HEK293 (cell line): ENCODE results near the gene PLEKHS1.

Experiments
- CTCF ChIA-PET: fragments of 350-600 bp; formaldehyde crosslinking; extraction: SDS; loops from one replicate; lab custom pipeline; 2021; ENCODE audit warnings: antibody characterized with exemption; lab: Yijun Ruan, JAX
- POLR2A ChIA-PET: fragments of 300-600 bp; formaldehyde crosslinking; extraction: SDS; loops from one replicate; lab custom pipeline; 2020; ENCODE audit warnings: antibody characterized with exemption, inconsistent platforms; lab: Yijun Ruan, JAX
- H3K27ac ChIP-seq: fragments of 200-500 bp; sonication (Bioruptor generic); 2 replicates; pipeline ENCODE4 v1.5.1; 2014; ENCODE audit warnings: low read depth, low read length, control low read depth, inconsistent platforms; ENCODE audit errors: extremely low read depth
- H3K36me3 ChIP-seq, 2 experiments: fragments of 200-500 bp in 1 of 2; sonication (Bioruptor generic) in 1 of 2; 1 replicate in 1 of 2; 2 replicates in 1 of 2; pipeline ENCODE4 v1.5.1; 2014 to 2017; ENCODE audit warnings: inconsistent platforms in 2 of 2, low read length in 2 of 2; ENCODE audit not compliant: control insufficient read depth in 2 of 2, insufficient read depth in 1 of 2
- H3K4me1 ChIP-seq: fragments of 200-500 bp; sonication (Bioruptor generic); 2 replicates; pipeline ENCODE4 v1.5.1; 2014; ENCODE audit warnings: mild to moderate bottlenecking, low read length, inconsistent platforms; ENCODE audit not compliant: control insufficient read depth, insufficient read depth
- H3K4me3 ChIP-seq: 2 replicates; pipeline ENCODE4 v1.5.1; 2011; ENCODE audit warnings: low read depth, mild to moderate bottlenecking, control low read depth, low read length, moderate library complexity
- H3K9me3 ChIP-seq: fragments of 200-500 bp; sonication (Bioruptor generic); 2 replicates; pipeline ENCODE4 v1.5.1; 2014; ENCODE audit warnings: low read depth, low read length, inconsistent platforms; ENCODE audit not compliant: control insufficient read depth, insufficient read depth
- BCL11A ChIP-seq: fragments of 450-650 bp; formaldehyde crosslinking; IDR thresholded peaks from 2 replicates; pipeline ENCODE4 v1.5.1; 2016; ENCODE audit warnings: low read depth, missing biosample characterization, missing genetic modification characterization
- FEZF1 ChIP-seq: fragments of 450-650 bp; formaldehyde crosslinking; IDR thresholded peaks from 2 replicates; pipeline ENCODE4 v1.5.1; 2016; ENCODE audit warnings: missing biosample characterization, missing genetic modification characterization
- GFI1B ChIP-seq: fragments of 450-650 bp; formaldehyde crosslinking; IDR thresholded peaks from 2 replicates; pipeline ENCODE4 v1.5.1; 2016; ENCODE audit warnings: missing biosample characterization, missing genetic modification characterization
- GLI4 ChIP-seq: fragments of 450-650 bp; formaldehyde crosslinking; IDR thresholded peaks from 2 replicates; pipeline ENCODE4 v1.5.1; 2016; ENCODE audit warnings: missing biosample characterization, missing genetic modification characterization
- GLIS1 ChIP-seq: fragments of 450-650 bp; formaldehyde crosslinking; IDR thresholded peaks from 2 replicates; pipeline ENCODE4 v1.5.1; 2016; ENCODE audit warnings: missing biosample characterization, missing genetic modification characterization
- IKZF3 ChIP-seq: fragments of 450-650 bp; IDR thresholded peaks from 2 replicates; pipeline ENCODE4 v1.5.0; 2018; ENCODE audit warnings: missing biosample characterization, mild to moderate bottlenecking, missing genetic modification characterization, moderate library complexity
- KLF16 ChIP-seq: fragments of 450-650 bp; formaldehyde crosslinking; IDR thresholded peaks from 2 replicates; pipeline ENCODE4 v1.5.1; 2017; ENCODE audit warnings: missing biosample characterization, missing genetic modification characterization
- MEIS1 ChIP-seq: sonication (generic); formaldehyde crosslinking; IDR thresholded peaks from 2 replicates; pipeline ENCODE4 v1.8.1; 2022; ENCODE audit warnings: missing genetic modification reagents, mild to moderate bottlenecking, borderline replicate concordance
- SP7 ChIP-seq: fragments of 450-650 bp; formaldehyde crosslinking; IDR thresholded peaks from 2 replicates; pipeline ENCODE4 v1.5.1; 2016; ENCODE audit warnings: missing biosample characterization, missing genetic modification characterization
- ZBTB48 ChIP-seq: fragments of 450-650 bp; formaldehyde crosslinking; IDR thresholded peaks from 2 replicates; pipeline ENCODE4 v1.5.1; 2016; ENCODE audit warnings: missing biosample characterization, missing genetic modification characterization
- ZBTB8A ChIP-seq: fragments of 450-650 bp; formaldehyde crosslinking; IDR thresholded peaks from 2 replicates; pipeline ENCODE4 v1.5.1; 2016; ENCODE audit warnings: missing biosample characterization, missing genetic modification characterization
- ZNF138 ChIP-seq: fragments of 450-650 bp; formaldehyde crosslinking; IDR thresholded peaks from 2 replicates; pipeline ENCODE4 v1.5.1; 2016; ENCODE audit warnings: missing biosample characterization, missing genetic modification characterization, borderline replicate concordance
- ZNF140 ChIP-seq: fragments of 450-650 bp; formaldehyde crosslinking; IDR thresholded peaks from 2 replicates; pipeline ENCODE4 v1.5.1; 2016; ENCODE audit warnings: missing biosample characterization, missing genetic modification characterization
- ZNF174 ChIP-seq: fragments of 450-650 bp; formaldehyde crosslinking; IDR thresholded peaks from 2 replicates; pipeline ENCODE4 v1.5.0; 2017; ENCODE audit warnings: missing biosample characterization, mild to moderate bottlenecking, missing genetic modification characterization
- ZNF202 ChIP-seq: fragments of 450-650 bp; formaldehyde crosslinking; IDR thresholded peaks from 2 replicates; pipeline ENCODE4 v1.5.1; 2016; ENCODE audit warnings: missing biosample characterization, missing genetic modification characterization, borderline replicate concordance
- ZNF214 ChIP-seq: fragments of 450-650 bp; formaldehyde crosslinking; IDR thresholded peaks from 2 replicates; pipeline ENCODE4 v1.5.1; 2017; ENCODE audit warnings: missing biosample characterization, mild to moderate bottlenecking, missing genetic modification characterization, borderline replicate concordance
- ZNF561 ChIP-seq: fragments of 450-650 bp; IDR thresholded peaks from 2 replicates; pipeline ENCODE4 v1.5.1; 2018; ENCODE audit warnings: missing biosample characterization, missing genetic modification characterization, borderline replicate concordance
- ZNF768 ChIP-seq: fragments of 450-650 bp; formaldehyde crosslinking; IDR thresholded peaks from 2 replicates; pipeline ENCODE4 v1.5.1; 2018; ENCODE audit warnings: missing biosample characterization, mild to moderate bottlenecking, missing genetic modification characterization
- ZNF837 ChIP-seq: fragments of 450-650 bp; formaldehyde crosslinking; IDR thresholded peaks from 2 replicates; pipeline ENCODE4 v1.5.1; 2016; ENCODE audit warnings: missing biosample characterization, missing genetic modification characterization
- TF ChIP-seq, protein P1 (sequence below): fragments of 450-650 bp; formaldehyde crosslinking; IDR thresholded peaks from 2 replicates; pipeline ENCODE4 v1.5.1; 2017; ENCODE audit warnings: missing biosample characterization, missing genetic modification characterization
- TF ChIP-seq, protein P2 (sequence below): fragments of 450-650 bp; formaldehyde crosslinking; IDR thresholded peaks from 2 replicates; pipeline ENCODE4; 2016; ENCODE audit warnings: missing biosample characterization, missing genetic modification characterization
- TF ChIP-seq, protein P3 (sequence below): fragments of 450-650 bp; formaldehyde crosslinking; IDR thresholded peaks from 2 replicates; pipeline ENCODE4 v1.5.1; 2017; ENCODE audit warnings: missing biosample characterization, missing genetic modification characterization
- TF ChIP-seq, protein P4 (sequence below): fragments of 450-650 bp; formaldehyde crosslinking; IDR thresholded peaks from 2 replicates; pipeline ENCODE4 v1.5.1; 2016; ENCODE audit warnings: missing biosample characterization, missing genetic modification characterization
- TF ChIP-seq, protein P5 (sequence below): fragments of 450-650 bp; formaldehyde crosslinking; IDR thresholded peaks from 2 replicates; pipeline ENCODE4 v1.5.1; 2016; ENCODE audit warnings: missing biosample characterization, missing genetic modification characterization
- TF ChIP-seq, protein P6 (sequence below): fragments of 450-650 bp; formaldehyde crosslinking; IDR thresholded peaks from 2 replicates; pipeline ENCODE4 v1.5.1; 2016; ENCODE audit warnings: missing biosample characterization, missing genetic modification characterization

The PLEKHS1 gene

DNA sequence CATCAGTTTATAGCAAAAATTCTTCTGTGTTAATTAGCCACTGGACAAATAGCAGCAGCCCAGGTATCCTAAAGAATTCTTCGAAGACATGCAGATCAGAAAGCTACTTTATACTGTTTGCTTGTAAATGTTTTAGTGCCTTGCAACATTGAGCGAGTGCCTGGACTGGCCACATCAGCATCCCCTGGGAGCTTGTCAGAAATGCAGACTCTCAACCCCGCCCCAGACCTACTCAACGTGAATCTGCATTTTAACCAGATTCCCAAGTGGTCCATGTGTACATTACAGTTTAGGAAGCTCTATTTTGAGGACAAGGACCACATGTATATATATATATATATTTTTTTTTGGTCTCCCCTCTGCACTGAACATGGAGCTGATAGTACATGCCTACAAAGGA, 18.5 kb upstream of the PLEKHS1 start:
- TF ChIP-seq BCL11A (tag by site-specific recombination), result no peak
- TF ChIP-seq, protein P1, sequence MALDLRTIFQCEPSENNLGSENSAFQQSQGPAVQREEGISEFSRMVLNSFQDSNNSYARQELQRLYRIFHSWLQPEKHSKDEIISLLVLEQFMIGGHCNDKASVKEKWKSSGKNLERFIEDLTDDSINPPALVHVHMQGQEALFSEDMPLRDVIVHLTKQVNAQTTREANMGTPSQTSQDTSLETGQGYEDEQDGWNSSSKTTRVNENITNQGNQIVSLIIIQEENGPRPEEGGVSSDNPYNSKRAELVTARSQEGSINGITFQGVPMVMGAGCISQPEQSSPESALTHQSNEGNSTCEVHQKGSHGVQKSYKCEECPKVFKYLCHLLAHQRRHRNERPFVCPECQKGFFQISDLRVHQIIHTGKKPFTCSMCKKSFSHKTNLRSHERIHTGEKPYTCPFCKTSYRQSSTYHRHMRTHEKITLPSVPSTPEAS (tag by site-specific recombination), result no peak
- TF ChIP-seq ZNF768 (tag by site-specific recombination), result no peak
- no peak for TF ChIP-seq IKZF3
- TF ChIP-seq ZBTB8A (tag by site-specific recombination), result no peak
- no peak for TF ChIP-seq ZNF202 (tag by site-specific recombination)
- Histone ChIP-seq H3K4me1 (no peaks in the 10 kb centered on the region), H3K9me3 (no peaks in the 10 kb centered on the region), H3K36me3 (peaks cover 3 to 17% of the 10 kb centered on the region in 2 experiments; a peak in 2 of 3 replicates), H3K27ac (no peak overlapping the region), H3K4me3 (no peak overlapping the region)
- ChIA-PET POLR2A (no interaction called here), CTCF (interaction anchor here (1.3 kb wide), 1 partner anchor 378 kb away, joined by 3 read pairs; no protein-coding TSS in a partner anchor)

DNA sequence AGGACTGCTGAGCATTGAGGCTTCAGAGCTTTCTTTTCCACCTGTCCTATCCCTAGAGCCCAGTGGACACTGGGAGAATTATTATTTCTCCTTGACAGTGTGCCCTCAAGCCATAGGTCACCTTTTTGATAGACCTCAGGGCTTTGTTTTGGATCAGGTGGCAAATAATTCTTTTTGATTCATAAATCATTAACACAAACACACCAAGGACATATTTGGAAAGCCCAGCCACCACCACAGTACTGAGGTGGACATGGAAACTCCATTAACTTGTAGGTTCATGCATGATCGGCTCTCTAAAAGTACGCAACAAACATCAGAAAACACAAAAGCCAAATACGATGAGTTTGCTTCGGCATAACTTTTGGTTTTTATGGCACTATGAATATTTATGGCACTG, 17.8 kb upstream of the PLEKHS1 start:
- H3K9me3 ChIP-seq, result no peaks in the 10 kb centered on the region
- POLR2A ChIA-PET, result no interaction called here
- H3K36me3 ChIP-seq, result peaks cover 3 to 14% of the 10 kb centered on the region in 2 experiments; a peak in 2 of 3 replicates
- H3K27ac ChIP-seq, result no peak overlapping the region
- CTCF ChIA-PET, result interaction anchor here (1.3 kb wide), 1 partner anchor 377 kb away, joined by 3 read pairs; no protein-coding TSS in a partner anchor
- no peaks in the 10 kb centered on the region for H3K4me1 ChIP-seq
- H3K4me3 ChIP-seq, result no peak overlapping the region
- TF ChIP-seq GFI1B (tag by site-specific recombination) (no peak), ZNF174 (tag by site-specific recombination) (no peak), SP7 (no peak), ZBTB48 (no peak), ZNF140 (tag by site-specific recombination) (no peak), ZNF138 (tag by site-specific recombination) (no peak), ZNF561 (no peak), MEIS1 (CRISPR knock-in tag) (no peak), ZNF837 (tag by site-specific recombination) (no peak), KLF16 (tag by site-specific recombination) (no peak), FEZF1 (tag by site-specific recombination) (no peak), ZNF214 (tag by site-specific recombination) (no peak), GLIS1 (no peak), GLI4 (tag by site-specific recombination) (no peak)
- TF ChIP-seq, protein P2, sequence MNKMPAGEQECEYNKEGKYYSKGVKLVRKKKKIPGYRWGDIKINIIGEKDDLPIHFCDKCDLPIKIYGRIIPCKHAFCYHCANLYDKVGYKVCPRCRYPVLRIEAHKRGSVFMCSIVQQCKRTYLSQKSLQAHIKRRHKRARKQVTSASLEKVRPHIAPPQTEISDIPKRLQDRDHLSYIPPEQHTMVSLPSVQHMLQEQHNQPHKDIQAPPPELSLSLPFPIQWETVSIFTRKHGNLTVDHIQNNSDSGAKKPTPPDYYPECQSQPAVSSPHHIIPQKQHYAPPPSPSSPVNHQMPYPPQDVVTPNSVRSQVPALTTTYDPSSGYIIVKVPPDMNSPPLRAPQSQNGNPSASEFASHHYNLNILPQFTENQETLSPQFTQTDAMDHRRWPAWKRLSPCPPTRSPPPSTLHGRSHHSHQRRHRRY, result no peak
- TF ChIP-seq, protein P3, sequence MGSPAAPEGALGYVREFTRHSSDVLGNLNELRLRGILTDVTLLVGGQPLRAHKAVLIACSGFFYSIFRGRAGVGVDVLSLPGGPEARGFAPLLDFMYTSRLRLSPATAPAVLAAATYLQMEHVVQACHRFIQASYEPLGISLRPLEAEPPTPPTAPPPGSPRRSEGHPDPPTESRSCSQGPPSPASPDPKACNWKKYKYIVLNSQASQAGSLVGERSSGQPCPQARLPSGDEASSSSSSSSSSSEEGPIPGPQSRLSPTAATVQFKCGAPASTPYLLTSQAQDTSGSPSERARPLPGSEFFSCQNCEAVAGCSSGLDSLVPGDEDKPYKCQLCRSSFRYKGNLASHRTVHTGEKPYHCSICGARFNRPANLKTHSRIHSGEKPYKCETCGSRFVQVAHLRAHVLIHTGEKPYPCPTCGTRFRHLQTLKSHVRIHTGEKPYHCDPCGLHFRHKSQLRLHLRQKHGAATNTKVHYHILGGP, result no peak
- TF ChIP-seq, protein P4, sequence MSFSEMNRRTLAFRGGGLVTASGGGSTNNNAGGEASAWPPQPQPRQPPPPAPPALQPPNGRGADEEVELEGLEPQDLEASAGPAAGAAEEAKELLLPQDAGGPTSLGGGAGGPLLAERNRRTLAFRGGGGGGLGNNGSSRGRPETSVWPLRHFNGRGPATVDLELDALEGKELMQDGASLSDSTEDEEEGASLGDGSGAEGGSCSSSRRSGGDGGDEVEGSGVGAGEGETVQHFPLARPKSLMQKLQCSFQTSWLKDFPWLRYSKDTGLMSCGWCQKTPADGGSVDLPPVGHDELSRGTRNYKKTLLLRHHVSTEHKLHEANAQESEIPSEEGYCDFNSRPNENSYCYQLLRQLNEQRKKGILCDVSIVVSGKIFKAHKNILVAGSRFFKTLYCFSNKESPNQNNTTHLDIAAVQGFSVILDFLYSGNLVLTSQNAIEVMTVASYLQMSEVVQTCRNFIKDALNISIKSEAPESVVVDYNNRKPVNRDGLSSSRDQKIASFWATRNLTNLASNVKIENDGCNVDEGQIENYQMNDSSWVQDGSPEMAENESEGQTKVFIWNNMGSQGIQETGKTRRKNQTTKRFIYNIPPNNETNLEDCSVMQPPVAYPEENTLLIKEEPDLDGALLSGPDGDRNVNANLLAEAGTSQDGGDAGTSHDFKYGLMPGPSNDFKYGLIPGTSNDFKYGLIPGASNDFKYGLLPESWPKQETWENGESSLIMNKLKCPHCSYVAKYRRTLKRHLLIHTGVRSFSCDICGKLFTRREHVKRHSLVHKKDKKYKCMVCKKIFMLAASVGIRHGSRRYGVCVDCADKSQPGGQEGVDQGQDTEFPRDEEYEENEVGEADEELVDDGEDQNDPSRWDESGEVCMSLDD, result no peak
- TF ChIP-seq, protein P5, sequence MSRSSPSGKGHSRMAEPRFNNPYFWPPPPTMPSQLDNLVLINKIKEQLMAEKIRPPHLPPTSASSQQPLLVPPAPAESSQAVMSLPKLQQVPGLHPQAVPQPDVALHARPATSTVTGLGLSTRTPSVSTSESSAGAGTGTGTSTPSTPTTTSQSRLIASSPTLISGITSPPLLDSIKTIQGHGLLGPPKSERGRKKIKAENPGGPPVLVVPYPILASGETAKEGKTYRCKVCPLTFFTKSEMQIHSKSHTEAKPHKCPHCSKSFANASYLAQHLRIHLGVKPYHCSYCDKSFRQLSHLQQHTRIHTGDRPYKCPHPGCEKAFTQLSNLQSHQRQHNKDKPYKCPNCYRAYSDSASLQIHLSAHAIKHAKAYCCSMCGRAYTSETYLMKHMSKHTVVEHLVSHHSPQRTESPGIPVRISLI, result no peak
- TF ChIP-seq, protein P6, sequence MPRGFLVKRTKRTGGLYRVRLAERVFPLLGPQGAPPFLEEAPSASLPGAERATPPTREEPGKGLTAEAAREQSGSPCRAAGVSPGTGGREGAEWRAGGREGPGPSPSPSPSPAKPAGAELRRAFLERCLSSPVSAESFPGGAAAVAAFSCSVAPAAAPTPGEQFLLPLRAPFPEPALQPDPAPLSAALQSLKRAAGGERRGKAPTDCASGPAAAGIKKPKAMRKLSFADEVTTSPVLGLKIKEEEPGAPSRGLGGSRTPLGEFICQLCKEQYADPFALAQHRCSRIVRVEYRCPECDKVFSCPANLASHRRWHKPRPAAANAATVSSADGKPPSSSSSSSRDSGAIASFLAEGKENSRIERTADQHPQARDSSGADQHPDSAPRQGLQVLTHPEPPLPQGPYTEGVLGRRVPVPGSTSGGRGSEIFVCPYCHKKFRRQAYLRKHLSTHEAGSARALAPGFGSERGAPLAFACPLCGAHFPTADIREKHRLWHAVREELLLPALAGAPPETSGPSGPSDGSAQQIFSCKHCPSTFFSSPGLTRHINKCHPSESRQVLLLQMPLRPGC, result no peak
